Astrocyte of the hippocampus (primary cell): ENCODE data around the gene NRBP1.

Source experiments
- DNase-seq: peaks from one replicate; pipeline ENCODE4 v3.0.0; 2011; ENCODE audit warnings: low read depth, low spot score

NRBP1 gene

GRCh38 chr2:27428213-27428977 is at the start of gene NRBP1:
Gene NRBP1 (plus strand): TSS chr2:27428631. CDS start chr2:27433274, 4,643 bp downstream.
- DNase-seq: peak; percentile 98

- DNase-seq: no peak
Observed at GRCh38 chr2:27378809-27379290, 49.6 kb upstream of the NRBP1 start.

- DNase-seq: no peak
Observed at GRCh38 chr2:27379383-27379835, 49.0 kb upstream of the NRBP1 start.

- peak; percentile 51 for DNase-seq
Observed at GRCh38 chr2:27379836-27380625, 48.4 kb upstream of the NRBP1 start.

- DNase-seq: peak; percentile 99
Observed at GRCh38 chr2:27380626-27381545, 47.5 kb upstream of the NRBP1 start, which contains the start of gene ZNF513. Gene ZNF513 (minus strand): TSS chr2:27380734. CDS start chr2:27380526, 208 bp downstream.

GRCh38 chr2:27381577-27382181 is 46.8 kb upstream of the NRBP1 start:
- DNase-seq: no peak

DNA sequence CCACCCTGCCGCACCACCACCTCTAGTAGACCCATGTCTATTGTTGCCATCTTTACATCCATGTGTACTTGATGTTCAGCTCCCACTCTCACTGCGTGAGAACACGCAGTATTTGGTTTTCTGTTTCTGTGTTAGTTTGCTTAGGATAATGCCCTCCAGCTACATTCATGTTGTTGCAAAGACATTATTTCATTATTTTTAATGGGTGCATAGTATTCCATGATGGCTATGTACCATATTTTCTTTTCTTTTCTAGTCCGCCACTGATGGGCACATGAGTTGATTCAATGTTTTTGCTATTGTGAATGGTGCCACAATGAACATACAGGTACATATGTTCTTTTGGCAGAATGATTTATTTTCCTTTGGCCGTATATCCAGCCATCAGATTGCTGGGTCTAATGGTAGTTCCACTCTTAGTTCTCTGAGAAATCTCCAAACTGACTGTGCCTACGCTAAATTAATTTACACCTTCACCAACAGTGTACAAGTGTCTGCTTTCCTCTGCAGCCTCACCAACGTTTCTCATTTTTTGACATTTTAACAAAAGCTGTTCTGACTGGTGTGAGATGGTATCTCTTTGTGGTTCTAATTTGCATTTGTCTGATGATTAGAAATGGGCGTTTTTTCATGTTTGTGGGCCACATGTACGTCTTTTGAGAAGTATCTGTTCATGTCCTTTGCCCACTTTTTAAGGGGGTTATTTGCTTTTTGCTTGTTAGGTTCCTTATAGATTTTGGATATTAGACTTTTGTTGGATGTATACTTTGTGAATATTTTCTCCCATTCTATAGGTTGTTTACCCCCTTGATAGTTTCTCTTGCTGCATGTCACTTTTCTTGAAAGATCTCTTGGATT is 37.4 kb upstream of the NRBP1 start:
- DNase-seq: no peak

GRCh38 chr2:27393225-27393624 is 35.2 kb upstream of the NRBP1 start:
- no peak for DNase-seq

DNA sequence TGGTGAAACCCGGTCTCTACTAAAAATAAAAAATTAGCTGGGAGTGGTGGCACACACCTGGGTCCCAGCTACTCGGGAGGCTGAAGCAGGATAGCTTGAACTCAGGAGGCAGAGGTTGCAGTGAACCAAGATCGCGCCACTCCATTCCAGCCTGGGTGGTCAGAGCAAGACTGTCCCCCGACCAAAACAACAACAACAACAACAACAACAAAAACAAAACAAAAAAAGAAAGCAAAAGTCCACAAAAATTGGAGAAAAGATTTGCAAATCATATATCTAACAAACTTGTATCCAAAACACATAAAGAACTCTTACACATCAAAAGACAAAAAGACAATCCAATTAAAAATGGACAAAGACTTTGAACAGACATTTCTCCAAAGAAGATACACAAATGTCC is 29.5 kb upstream of the NRBP1 start:
- DNase-seq: no peak

- DNase-seq: peak; percentile 60
Observed at GRCh38 chr2:27400348-27401135, 27.9 kb upstream of the NRBP1 start.

GRCh38 chr2:27407798-27408491 is 20.5 kb upstream of the NRBP1 start:
- peak; percentile 55 for DNase-seq

- no peak for DNase-seq
Observed at GRCh38 chr2:27408601-27409320, 19.7 kb upstream of the NRBP1 start.

DNA sequence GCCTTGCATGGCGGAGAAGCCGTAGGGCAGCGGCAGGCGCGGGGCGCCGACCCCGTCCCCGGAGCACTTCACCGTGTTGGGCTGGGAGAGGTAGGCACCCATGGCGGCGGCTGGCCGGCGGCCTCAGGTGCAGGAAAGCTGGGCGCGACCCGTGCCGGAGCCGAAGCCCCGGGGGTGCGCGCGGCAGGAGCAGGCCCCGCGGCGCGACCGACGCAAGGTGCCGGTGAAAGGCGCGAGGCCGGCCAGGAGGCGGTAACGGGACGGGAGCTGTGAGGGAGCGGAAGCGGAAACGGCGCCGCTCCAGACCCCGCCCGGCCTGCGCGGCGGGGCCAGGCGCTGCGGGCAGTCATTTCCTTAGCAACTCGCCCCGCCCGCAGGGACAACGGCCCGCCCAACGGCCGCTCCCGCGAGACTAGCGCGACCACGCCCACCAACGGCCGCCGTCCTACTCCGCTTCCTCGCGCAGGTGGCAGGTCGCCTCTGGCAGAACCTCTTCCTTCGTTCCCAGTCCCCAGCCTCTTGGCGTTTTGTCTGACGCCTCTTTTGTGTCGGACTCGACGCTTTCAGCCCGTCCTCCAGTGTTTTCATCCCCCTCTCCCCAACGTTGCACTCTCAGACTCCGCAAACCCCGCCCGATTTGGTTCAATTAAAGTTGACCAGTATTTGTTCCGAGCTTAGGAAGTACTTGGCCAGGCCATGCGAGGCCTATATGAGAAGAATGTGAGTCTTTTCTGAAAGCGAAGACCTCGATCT is 18.9 kb upstream of the NRBP1 start, which contains the start of gene PPM1G:
PPM1G (minus strand) TSS at position 271 of the 753 bp plus-strand sequence; CDS start at position 102, 169 bp downstream.
- peak; percentile 98 for DNase-seq

GRCh38 chr2:27412419-27413152 is 15.8 kb upstream of the NRBP1 start:
- no peak for DNase-seq

GRCh38 chr2:27416151-27416550 is 12.3 kb upstream of the NRBP1 start:
- no peak for DNase-seq

GRCh38 chr2:27420996-27421395 is 7.4 kb upstream of the NRBP1 start:
- no peak for DNase-seq
